Measurements from ENCODE around the gene LRP4. TPM values are rescaled to one million over a fixed set of nuclear protein-coding genes. Genes with fewer than 3 reads are reported as not detected.

The LRP4 gene
- total RNA-seq, 1 donor from 2014 or later, result 8.9 TPM

GRCh38 chr11:46856605-46857343 is 61.6 kb downstream of the LRP4 start:
- Histone ChIP-seq H3K36me3 (ENCODE audit: control insufficient read depth in 3 of 3, insufficient read depth in 3 of 3, low read length in 3 of 3) (peaks cover 11 to 19% (median 12%) of the 10 kb centered on the region in 3 donors), H3K9me3 (ENCODE audit: control insufficient read depth in 3 of 3, low read length in 3 of 3) (no peaks in the 10 kb centered on the region), H3K4me1 (ENCODE audit: control insufficient read depth in 3 of 3, insufficient read depth in 3 of 3, low read length in 3 of 3) (peaks cover 0 to 6% (median 6%) of the 10 kb centered on the region in 3 donors), H3K4me3 (ENCODE audit: low read length in 3 of 3) (no peak overlapping the region), H3K27ac (ENCODE audit: low read depth, low read length) (no peak overlapping the region), H3K9ac (ENCODE audit: low read depth in 1 of 3, low read length in 3 of 3) (no peak overlapping the region), H3K27me3 (ENCODE audit: control insufficient read depth in 3 of 3, insufficient read depth in 3 of 3, low read length in 3 of 3) (no peaks in the 10 kb centered on the region)

GRCh38 chr11:46855863-46856262 is 62.5 kb downstream of the LRP4 start:
- Histone ChIP-seq H3K27ac (ENCODE audit: low read depth, low read length) (no peak overlapping the region), H3K27me3 (ENCODE audit: control insufficient read depth in 3 of 3, insufficient read depth in 3 of 3, low read length in 3 of 3) (no peaks in the 10 kb centered on the region), H3K4me3 (ENCODE audit: low read length in 3 of 3) (no peak overlapping the region), H3K9me3 (ENCODE audit: control insufficient read depth in 3 of 3, low read length in 3 of 3) (no peaks in the 10 kb centered on the region), H3K36me3 (ENCODE audit: control insufficient read depth in 3 of 3, insufficient read depth in 3 of 3, low read length in 3 of 3) (peaks cover 11 to 19% (median 12%) of the 10 kb centered on the region in 3 donors), H3K9ac (ENCODE audit: low read depth in 1 of 3, low read length in 3 of 3) (no peak overlapping the region), H3K4me1 (ENCODE audit: control insufficient read depth in 3 of 3, insufficient read depth in 3 of 3, low read length in 3 of 3) (peaks cover 0 to 6% (median 5%) of the 10 kb centered on the region in 3 donors)

DNA sequence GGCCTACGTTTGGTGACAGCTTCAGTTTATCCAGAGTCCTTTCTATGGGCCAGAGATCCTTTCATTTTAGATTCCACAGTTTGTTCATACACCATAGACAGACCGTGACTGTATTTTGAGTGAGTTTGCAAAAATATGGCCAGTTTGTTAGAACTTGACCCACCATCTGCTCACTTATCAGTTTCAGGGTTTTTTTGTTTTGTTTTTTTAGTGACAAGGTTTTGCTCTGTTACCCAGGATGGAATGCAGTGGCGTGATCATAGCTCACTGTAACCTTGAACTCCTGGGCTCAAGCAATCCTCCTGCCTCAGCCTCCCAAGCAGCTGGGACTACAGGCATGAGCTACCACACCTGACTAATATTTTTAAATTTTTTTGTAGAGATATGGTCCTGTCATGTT is 63.2 kb downstream of the LRP4 start:
- no peaks in the 10 kb centered on the region for H3K27me3 ChIP-seq (ENCODE audit: control insufficient read depth in 3 of 3, insufficient read depth in 3 of 3, low read length in 3 of 3)
- no peaks in the 10 kb centered on the region for H3K9me3 ChIP-seq (ENCODE audit: control insufficient read depth in 3 of 3, low read length in 3 of 3)
- H3K4me3 ChIP-seq (ENCODE audit: low read length in 3 of 3), result no peak overlapping the region
- no peak overlapping the region for H3K9ac ChIP-seq (ENCODE audit: low read depth in 1 of 3, low read length in 3 of 3)
- peaks cover 11 to 15% (median 12%) of the 10 kb centered on the region in 3 donors for H3K36me3 ChIP-seq (ENCODE audit: control insufficient read depth in 3 of 3, insufficient read depth in 3 of 3, low read length in 3 of 3)
- H3K4me1 ChIP-seq (ENCODE audit: control insufficient read depth in 3 of 3, insufficient read depth in 3 of 3, low read length in 3 of 3), result peaks cover 0 to under 1% (median 0%) of the 10 kb centered on the region in 3 donors
- no peak overlapping the region for H3K27ac ChIP-seq (ENCODE audit: low read depth, low read length)

DNA sequence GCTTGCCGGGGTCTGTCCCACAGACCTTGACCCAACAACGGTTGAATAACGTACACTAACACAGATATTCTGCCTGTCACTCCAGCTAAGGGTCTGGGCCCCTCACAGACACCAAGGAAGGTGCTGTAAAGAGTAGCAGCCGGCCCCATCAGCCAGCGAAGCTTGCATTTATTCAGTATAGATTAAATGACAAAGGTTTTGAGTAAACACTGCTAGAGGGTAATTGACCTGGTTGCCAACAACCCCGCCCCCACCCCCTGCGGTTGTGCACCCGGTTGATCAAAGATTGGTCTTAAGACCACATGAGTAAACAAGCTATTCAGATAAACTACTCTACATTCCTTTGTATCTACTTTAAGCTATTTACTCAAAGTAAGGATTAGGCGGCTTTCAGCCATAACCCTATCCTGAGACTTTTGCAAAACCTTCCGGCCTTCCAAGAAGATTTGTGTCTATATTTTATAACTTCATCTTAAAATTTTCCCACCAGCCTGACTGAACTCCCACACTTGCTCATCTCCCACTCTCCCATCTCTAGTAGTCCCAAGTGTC is 67.4 kb downstream of the LRP4 start:
- Histone ChIP-seq H3K27ac (ENCODE audit: low read depth, low read length) (no peak overlapping the region), H3K27me3 (ENCODE audit: control insufficient read depth in 3 of 3, insufficient read depth in 3 of 3, low read length in 3 of 3) (no peaks in the 10 kb centered on the region), H3K4me3 (ENCODE audit: low read length in 3 of 3) (no peak overlapping the region), H3K36me3 (ENCODE audit: control insufficient read depth in 3 of 3, insufficient read depth in 3 of 3, low read length in 3 of 3) (no peaks in the 10 kb centered on the region), H3K9me3 (ENCODE audit: control insufficient read depth in 3 of 3, low read length in 3 of 3) (no peaks in the 10 kb centered on the region), H3K9ac (ENCODE audit: low read depth in 1 of 3, low read length in 3 of 3) (no peak overlapping the region), H3K4me1 (ENCODE audit: control insufficient read depth in 3 of 3, insufficient read depth in 3 of 3, low read length in 3 of 3) (peaks cover 0 to 3% (median 0%) of the 10 kb centered on the region in 3 donors)

DNA sequence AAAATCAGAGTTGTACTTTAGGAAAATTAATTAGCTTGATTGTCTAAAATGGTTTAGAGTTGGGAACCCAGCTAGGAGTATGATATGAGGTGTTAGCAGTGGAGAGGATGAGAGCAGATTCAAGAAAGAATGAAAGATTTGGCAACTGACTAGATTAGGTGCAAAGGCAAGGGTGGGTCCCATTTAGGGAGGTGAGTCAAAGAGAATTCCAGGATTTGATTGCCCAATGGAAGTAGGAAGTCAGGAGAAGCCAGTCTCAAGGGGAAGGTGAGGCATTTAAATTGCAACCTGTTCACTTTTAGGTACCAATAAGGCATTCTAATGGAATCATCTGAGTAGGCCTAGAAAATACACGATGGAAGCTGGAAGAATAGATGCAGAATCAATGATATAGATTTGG is 68.7 kb downstream of the LRP4 start:
- Histone ChIP-seq H3K4me3 (ENCODE audit: low read length in 3 of 3) (no peak overlapping the region), H3K4me1 (ENCODE audit: control insufficient read depth in 3 of 3, insufficient read depth in 3 of 3, low read length in 3 of 3) (peaks cover 5 to 9% (median 7%) of the 10 kb centered on the region in 3 donors), H3K27ac (ENCODE audit: low read depth, low read length) (no peak overlapping the region)

DNA sequence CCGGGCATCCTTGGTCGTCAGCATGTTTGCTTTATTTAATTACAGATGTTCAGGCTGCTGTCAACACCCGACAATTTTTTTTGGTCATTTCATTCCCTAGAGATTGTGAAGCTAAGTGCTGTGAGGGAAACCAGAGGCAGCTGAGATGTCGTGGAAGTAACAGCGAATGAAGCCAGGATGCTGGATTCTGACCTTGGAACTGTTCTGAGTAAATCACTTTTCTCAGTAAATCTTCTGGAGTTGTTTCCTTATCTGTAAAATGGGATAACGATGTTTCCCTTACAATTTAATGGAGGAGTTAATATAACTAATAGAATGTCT is 71.9 kb downstream of the LRP4 start:
- Histone ChIP-seq H3K4me3 (ENCODE audit: low read length in 3 of 3) (peak overlapping the region; percentile 88 to 99 (median 93)), H3K27me3 (ENCODE audit: control insufficient read depth in 3 of 3, insufficient read depth in 3 of 3, low read length in 3 of 3) (no peaks in the 10 kb centered on the region), H3K36me3 (ENCODE audit: control insufficient read depth in 3 of 3, insufficient read depth in 3 of 3, low read length in 3 of 3) (no peaks in the 10 kb centered on the region), H3K9ac (ENCODE audit: low read depth in 1 of 3, low read length in 3 of 3) (peak overlapping the region; percentile 76 to 94 (median 85)), H3K9me3 (ENCODE audit: control insufficient read depth in 3 of 3, low read length in 3 of 3) (no peaks in the 10 kb centered on the region), H3K27ac (ENCODE audit: low read depth, low read length) (no peak overlapping the region), H3K4me1 (ENCODE audit: control insufficient read depth in 3 of 3, insufficient read depth in 3 of 3, low read length in 3 of 3) (peaks cover 7 to 9% (median 8%) of the 10 kb centered on the region in 3 donors)

More for the DNA sequence above, 68.7 kb downstream of the LRP4 start:
- no peak overlapping the region for H3K9ac ChIP-seq (ENCODE audit: low read depth in 1 of 3, low read length in 3 of 3)
- no peaks in the 10 kb centered on the region for H3K27me3 ChIP-seq (ENCODE audit: control insufficient read depth in 3 of 3, insufficient read depth in 3 of 3, low read length in 3 of 3)
- no peaks in the 10 kb centered on the region for H3K36me3 ChIP-seq (ENCODE audit: control insufficient read depth in 3 of 3, insufficient read depth in 3 of 3, low read length in 3 of 3)
- no peaks in the 10 kb centered on the region for H3K9me3 ChIP-seq (ENCODE audit: control insufficient read depth in 3 of 3, low read length in 3 of 3)

GRCh38 chr11:46845740-46846509 is 72.4 kb downstream of the LRP4 start, which contains the start of gene CKAP5:
CKAP5 (minus strand) TSS chr11:46846280; CDS start chr11:46821231, 25,049 bp downstream.
- Histone ChIP-seq H3K27ac (ENCODE audit: low read depth, low read length) (peak within 1 kb of the TSS; percentile 79), H3K9ac (ENCODE audit: low read depth in 1 of 3, low read length in 3 of 3) (peak within 1 kb of the TSS; percentile 85 to 94 (median 94)), H3K9me3 (ENCODE audit: control insufficient read depth in 3 of 3, low read length in 3 of 3) (no peaks in the 10 kb centered on the region)

GRCh38 chr11:46845440-46845739 is 73.0 kb downstream of the LRP4 start:
- Histone ChIP-seq H3K9me3 (ENCODE audit: control insufficient read depth in 3 of 3, low read length in 3 of 3) (no peaks in the 10 kb centered on the region), H3K4me3 (ENCODE audit: low read length in 3 of 3) (peak overlapping the region; percentile 88 to 99 (median 93)), H3K27me3 (ENCODE audit: control insufficient read depth in 3 of 3, insufficient read depth in 3 of 3, low read length in 3 of 3) (no peaks in the 10 kb centered on the region), H3K27ac (ENCODE audit: low read depth, low read length) (peak overlapping the region; percentile 79), H3K9ac (ENCODE audit: low read depth in 1 of 3, low read length in 3 of 3) (peak overlapping the region; percentile 85 to 94 (median 94)), H3K4me1 (ENCODE audit: control insufficient read depth in 3 of 3, insufficient read depth in 3 of 3, low read length in 3 of 3) (peaks cover 7 to 9% (median 8%) of the 10 kb centered on the region in 3 donors), H3K36me3 (ENCODE audit: control insufficient read depth in 3 of 3, insufficient read depth in 3 of 3, low read length in 3 of 3) (no peaks in the 10 kb centered on the region)

More at GRCh38 chr11:46845740-46846509, 72.4 kb downstream of the LRP4 start, which contains the start of gene CKAP5:
- peak within 1 kb of the TSS; percentile 88 to 99 (median 93) for H3K4me3 ChIP-seq (ENCODE audit: low read length in 3 of 3)
- no peaks in the 10 kb centered on the region for H3K27me3 ChIP-seq (ENCODE audit: control insufficient read depth in 3 of 3, insufficient read depth in 3 of 3, low read length in 3 of 3)
- no peaks in the 10 kb centered on the region for H3K36me3 ChIP-seq (ENCODE audit: control insufficient read depth in 3 of 3, insufficient read depth in 3 of 3, low read length in 3 of 3)
- H3K4me1 ChIP-seq (ENCODE audit: control insufficient read depth in 3 of 3, insufficient read depth in 3 of 3, low read length in 3 of 3), result peaks cover 7 to 9% (median 8%) of the 10 kb centered on the region in 3 donors

GRCh38 chr11:46840116-46840515 is 78.2 kb downstream of the LRP4 start:
- H3K36me3 ChIP-seq (ENCODE audit: control insufficient read depth in 3 of 3, insufficient read depth in 3 of 3, low read length in 3 of 3), result no peaks in the 10 kb centered on the region
- H3K27ac ChIP-seq (ENCODE audit: low read depth, low read length), result no peak overlapping the region
- H3K9me3 ChIP-seq (ENCODE audit: control insufficient read depth in 3 of 3, low read length in 3 of 3), result no peaks in the 10 kb centered on the region
- H3K9ac ChIP-seq (ENCODE audit: low read depth in 1 of 3, low read length in 3 of 3), result no peak overlapping the region
- peaks cover 1 to 6% (median 5%) of the 10 kb centered on the region in 3 donors for H3K4me1 ChIP-seq (ENCODE audit: control insufficient read depth in 3 of 3, insufficient read depth in 3 of 3, low read length in 3 of 3)
- H3K4me3 ChIP-seq (ENCODE audit: low read length in 3 of 3), result no peak overlapping the region
- H3K27me3 ChIP-seq (ENCODE audit: control insufficient read depth in 3 of 3, insufficient read depth in 3 of 3, low read length in 3 of 3), result no peaks in the 10 kb centered on the region

DNA sequence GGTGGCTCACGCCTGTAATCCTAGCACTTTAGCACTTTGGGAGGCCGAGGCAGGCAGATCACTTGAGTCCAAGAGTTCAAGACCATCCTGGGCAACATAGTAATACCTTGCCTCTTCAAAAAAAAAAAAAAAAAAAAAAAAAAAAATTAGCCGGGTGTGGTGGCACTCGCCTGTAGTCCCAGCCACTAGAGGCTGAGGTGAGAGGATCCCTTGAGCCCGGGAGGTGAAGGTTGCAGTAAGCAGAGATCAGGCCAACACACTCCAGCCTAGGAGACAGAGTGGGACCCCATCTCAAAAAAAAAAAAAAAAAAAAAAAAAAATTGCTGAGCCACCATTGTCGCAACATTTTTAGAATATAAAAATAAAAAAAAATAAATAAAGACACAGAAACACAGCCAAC is 79.8 kb downstream of the LRP4 start:
- H3K36me3 ChIP-seq (ENCODE audit: control insufficient read depth in 3 of 3, insufficient read depth in 3 of 3, low read length in 3 of 3), result no peaks in the 10 kb centered on the region
- H3K27me3 ChIP-seq (ENCODE audit: control insufficient read depth in 3 of 3, insufficient read depth in 3 of 3, low read length in 3 of 3), result no peaks in the 10 kb centered on the region
- no peak overlapping the region for H3K9ac ChIP-seq (ENCODE audit: low read depth in 1 of 3, low read length in 3 of 3)
- H3K9me3 ChIP-seq (ENCODE audit: control insufficient read depth in 3 of 3, low read length in 3 of 3), result no peaks in the 10 kb centered on the region
- H3K27ac ChIP-seq (ENCODE audit: low read depth, low read length), result no peak overlapping the region
- H3K4me1 ChIP-seq (ENCODE audit: control insufficient read depth in 3 of 3, insufficient read depth in 3 of 3, low read length in 3 of 3), result peaks cover 0 to 4% (median 0%) of the 10 kb centered on the region in 3 donors
- no peak overlapping the region for H3K4me3 ChIP-seq (ENCODE audit: low read length in 3 of 3)
